ENCODE data around the gene HBM. TPM values are rescaled to one million over a fixed set of nuclear protein-coding genes. Genes with fewer than 3 reads are reported as not detected.

The HBM gene
- total RNA-seq, 1 donor, result not detected

- H3K4me1 ChIP-seq (ENCODE audit: insufficient read depth, low read length), result peaks cover under 1% of the 10 kb centered on the region
- H3K4me3 ChIP-seq (ENCODE audit: insufficient read depth, low read length), result no peak overlapping the region
- DNase-seq (ENCODE audit: insufficient read length, low spot score, missing footprints), result no peak
- H3K79me2 ChIP-seq (ENCODE audit: insufficient read depth, low read length), result peaks cover 9% of the 10 kb centered on the region
- H3K27me3 ChIP-seq (ENCODE audit: insufficient read depth, low read length), result no peaks in the 10 kb centered on the region
- no peak for TF ChIP-seq CTCF (IDR thresholded peaks at IDR 0.05; ENCODE audit: extremely low read depth, low read depth, low read length)
- peaks cover 21% of the 10 kb centered on the region for H3K36me3 ChIP-seq (ENCODE audit: insufficient read depth, low read length)
- H3K4me2 ChIP-seq (ENCODE audit: insufficient read depth, low read length), result no peak overlapping the region
- H4K20me1 ChIP-seq (ENCODE audit: insufficient read depth, low read length), result peaks cover 40% of the 10 kb centered on the region
- no peak overlapping the region for H3K27ac ChIP-seq (ENCODE audit: low read depth, low read length)
- no peak overlapping the region for H2AFZ ChIP-seq (ENCODE audit: low read length)
- no peaks in the 10 kb centered on the region for H3K9me3 ChIP-seq (ENCODE audit: low read depth, low read length)
Measured at GRCh38 chr16:118857-119256, 46.9 kb upstream of the HBM start.

GRCh38 chr16:119295-119694 is 46.5 kb upstream of the HBM start:
- H3K9me3 ChIP-seq (ENCODE audit: low read depth, low read length), result no peaks in the 10 kb centered on the region
- TF ChIP-seq CTCF (IDR thresholded peaks at IDR 0.05; ENCODE audit: extremely low read depth, low read depth, low read length), result no peak
- peaks cover 40% of the 10 kb centered on the region for H4K20me1 ChIP-seq (ENCODE audit: insufficient read depth, low read length)
- H3K27me3 ChIP-seq (ENCODE audit: insufficient read depth, low read length), result no peaks in the 10 kb centered on the region
- H3K4me3 ChIP-seq (ENCODE audit: insufficient read depth, low read length), result no peak overlapping the region
- no peak overlapping the region for H3K27ac ChIP-seq (ENCODE audit: low read depth, low read length)
- no peak overlapping the region for H2AFZ ChIP-seq (ENCODE audit: low read length)
- H3K79me2 ChIP-seq (ENCODE audit: insufficient read depth, low read length), result peaks cover 9% of the 10 kb centered on the region
- H3K4me2 ChIP-seq (ENCODE audit: insufficient read depth, low read length), result no peak overlapping the region
- H3K4me1 ChIP-seq (ENCODE audit: insufficient read depth, low read length), result no peaks in the 10 kb centered on the region
- DNase-seq (ENCODE audit: insufficient read length, low spot score, missing footprints), result peak; percentile 64
- peaks cover 24% of the 10 kb centered on the region for H3K36me3 ChIP-seq (ENCODE audit: insufficient read depth, low read length)

GRCh38 chr16:119835-120491 is 45.8 kb upstream of the HBM start:
- no peak for DNase-seq (ENCODE audit: insufficient read length, low spot score, missing footprints)
- Histone ChIP-seq H3K4me2 (ENCODE audit: insufficient read depth, low read length) (no peak overlapping the region), H4K20me1 (ENCODE audit: insufficient read depth, low read length) (peaks cover 43% of the 10 kb centered on the region), H3K36me3 (ENCODE audit: insufficient read depth, low read length) (peaks cover 31% of the 10 kb centered on the region), H2AFZ (ENCODE audit: low read length) (no peak overlapping the region), H3K4me1 (ENCODE audit: insufficient read depth, low read length) (no peaks in the 10 kb centered on the region), H3K27me3 (ENCODE audit: insufficient read depth, low read length) (no peaks in the 10 kb centered on the region), H3K27ac (ENCODE audit: low read depth, low read length) (no peak overlapping the region), H3K79me2 (ENCODE audit: insufficient read depth, low read length) (peaks cover 9% of the 10 kb centered on the region), H3K4me3 (ENCODE audit: insufficient read depth, low read length) (no peak overlapping the region), H3K9me3 (ENCODE audit: low read depth, low read length) (no peaks in the 10 kb centered on the region)
- TF ChIP-seq CTCF (IDR thresholded peaks at IDR 0.05; ENCODE audit: extremely low read depth, low read depth, low read length), result no peak

GRCh38 chr16:120756-121155 is 45.0 kb upstream of the HBM start:
- H3K4me3 ChIP-seq (ENCODE audit: insufficient read depth, low read length), result no peak overlapping the region
- H3K4me2 ChIP-seq (ENCODE audit: insufficient read depth, low read length), result no peak overlapping the region
- no peak overlapping the region for H2AFZ ChIP-seq (ENCODE audit: low read length)
- H3K79me2 ChIP-seq (ENCODE audit: insufficient read depth, low read length), result peaks cover 12% of the 10 kb centered on the region
- H3K4me1 ChIP-seq (ENCODE audit: insufficient read depth, low read length), result no peaks in the 10 kb centered on the region
- H4K20me1 ChIP-seq (ENCODE audit: insufficient read depth, low read length), result peaks cover 50% of the 10 kb centered on the region
- H3K27me3 ChIP-seq (ENCODE audit: insufficient read depth, low read length), result no peaks in the 10 kb centered on the region
- H3K27ac ChIP-seq (ENCODE audit: low read depth, low read length), result no peak overlapping the region
- no peaks in the 10 kb centered on the region for H3K9me3 ChIP-seq (ENCODE audit: low read depth, low read length)
- peaks cover 26% of the 10 kb centered on the region for H3K36me3 ChIP-seq (ENCODE audit: insufficient read depth, low read length)
- no peak for DNase-seq (ENCODE audit: insufficient read length, low spot score, missing footprints)
- TF ChIP-seq CTCF (IDR thresholded peaks at IDR 0.05; ENCODE audit: extremely low read depth, low read depth, low read length), result no peak
